ENCODE results near the gene UBE2S.

GRCh38 chr19:55449469-55449868, 41.9 kb upstream of the UBE2S start:
- TF ChIP-seq CTCF (IDR thresholded peaks at IDR 0.05) (no peak), SIN3A (IDR thresholded peaks at IDR 0.05; ENCODE audit: borderline replicate concordance, insufficient read depth, low read depth, low read length) (no peak), POLR2AphosphoS5 (IDR thresholded peaks at IDR 0.05; ENCODE audit: low read depth, low read length) (no peak), REST (IDR thresholded peaks at IDR 0.05; ENCODE audit: insufficient read depth in 1 of 2, low read depth in 2 of 2, low read length in 1 of 2) (no peak), TCF7L2 (IDR thresholded peaks at IDR 0.05; ENCODE audit: low read depth, low read length) (no peak)
